Activated T-cell treated with anti-CD3 and anti-CD28 coated beads, Interleukin-2, amount 50 U/mL, for 48 hours (primary cell): ENCODE results near the gene SNX6.
"Not testable (repeated sequence)": the region's sequence is repeated elsewhere in the genome, so short reads cannot be mapped to it uniquely, and the experiment has no call there.

Experiments used
- DNase-seq, 2 experiments: peaks; one replicate each; pipeline ENCODE4 v3.0.0-alpha.2; 2020

Gene SNX6

GRCh38 chr14:34629657-34630529, at the start of gene SNX6:
Gene SNX6, minus strand, starts transcription at chr14:34630148. Its CDS starts 32 bp downstream, at chr14:34630116.
- DNase-seq, result peak; percentile 84 to 89

DNA sequence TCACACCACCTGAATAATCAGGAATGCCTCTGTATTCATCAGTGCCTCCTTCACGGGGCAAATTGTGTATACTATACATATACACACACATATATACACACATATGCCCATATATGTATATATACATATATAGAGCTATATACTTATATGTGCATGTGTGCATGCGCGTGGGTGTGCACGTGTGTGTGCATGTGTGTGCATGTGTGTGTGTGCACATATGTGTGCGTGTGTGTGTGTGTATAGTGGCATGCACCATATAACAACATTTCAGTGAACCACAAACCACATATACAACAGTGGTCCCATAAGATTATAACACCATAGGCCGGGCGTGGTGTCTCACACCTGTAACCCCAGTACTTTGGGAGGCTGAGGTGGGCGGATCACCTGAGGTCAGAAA, 48.8 kb upstream of the SNX6 start:
- DNase-seq, result no peak

- no peak for DNase-seq
These were observed 48.4 kb upstream of the SNX6 start for GRCh38 chr14:34678306-34678705.

DNA sequence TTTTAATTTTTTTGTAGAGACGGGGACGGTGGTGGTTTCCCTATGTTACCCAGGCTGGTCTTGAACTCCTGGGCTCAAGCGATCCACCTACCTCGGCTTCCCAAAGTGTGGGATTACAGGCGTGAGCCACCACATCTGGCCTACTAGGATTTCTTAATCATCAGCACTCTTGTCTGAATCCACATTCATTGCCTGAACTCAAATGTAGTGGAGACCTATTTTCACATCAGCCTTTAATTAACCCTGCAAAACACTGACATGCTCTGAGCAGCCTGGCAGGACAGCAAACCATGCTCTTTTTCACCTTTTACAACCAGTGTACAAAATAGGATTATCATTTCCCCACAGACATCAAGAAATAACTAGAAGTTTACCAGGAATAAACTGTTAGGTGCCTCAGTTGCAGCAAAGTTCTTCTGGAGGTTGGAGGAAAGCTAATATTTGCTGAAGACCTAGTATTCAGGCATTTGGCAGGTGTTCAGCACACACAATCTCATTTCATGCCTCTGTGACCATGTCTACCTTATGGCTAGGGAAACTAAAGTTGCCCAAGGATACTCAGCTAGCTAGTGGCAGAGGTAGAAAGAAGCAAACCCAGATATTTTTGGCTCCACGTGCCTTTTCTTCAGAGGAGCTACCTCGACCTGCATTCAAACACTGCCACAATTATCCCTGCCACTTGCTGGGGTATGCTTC, 46.7 kb upstream of the SNX6 start:
- DNase-seq, result no peak

GRCh38 chr14:34673702-34674101, 43.8 kb upstream of the SNX6 start:
- no peak for DNase-seq

DNA sequence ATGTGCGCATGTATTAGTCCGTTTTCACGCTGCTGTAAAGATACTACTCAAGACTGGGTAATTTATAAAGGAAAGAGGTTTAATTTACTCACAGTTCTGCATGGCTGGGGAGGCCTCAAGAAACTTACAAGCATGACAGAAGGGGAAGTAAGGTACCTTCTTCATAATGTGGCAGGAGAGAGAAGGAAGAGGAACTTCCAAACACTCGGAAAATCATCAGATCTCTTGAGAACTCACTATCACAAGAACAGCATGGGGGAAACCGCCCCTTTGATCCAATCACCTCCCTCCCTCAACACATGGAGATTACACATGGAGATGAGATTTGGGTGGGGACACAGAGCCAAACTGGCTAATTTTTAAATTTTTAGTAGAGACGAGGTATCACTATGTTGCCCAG, 41.8 kb upstream of the SNX6 start:
- no peak for DNase-seq

- no peak for DNase-seq
These were observed 38.2 kb upstream of the SNX6 start for GRCh38 chr14:34668111-34668510.

DNA sequence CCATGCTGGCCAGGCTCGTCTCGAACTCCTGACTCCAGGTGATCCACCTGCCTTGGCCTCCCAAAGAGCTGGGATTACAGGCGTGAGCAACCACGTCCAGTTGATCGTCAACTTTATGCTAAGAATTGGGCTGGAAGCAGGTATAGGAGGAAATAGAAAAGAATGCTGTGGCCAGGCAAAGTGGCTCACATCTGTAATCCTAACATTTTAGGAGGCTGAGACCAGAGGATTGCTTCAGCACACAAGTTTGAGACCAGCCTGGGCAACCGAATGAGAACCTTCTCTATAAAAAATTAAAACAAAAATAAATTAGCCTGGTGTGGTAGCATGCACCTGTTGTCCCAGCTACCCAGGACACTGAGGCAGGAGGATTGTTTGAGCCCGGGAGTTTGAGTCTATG, 37.1 kb upstream of the SNX6 start:
- DNase-seq, result no peak

DNA sequence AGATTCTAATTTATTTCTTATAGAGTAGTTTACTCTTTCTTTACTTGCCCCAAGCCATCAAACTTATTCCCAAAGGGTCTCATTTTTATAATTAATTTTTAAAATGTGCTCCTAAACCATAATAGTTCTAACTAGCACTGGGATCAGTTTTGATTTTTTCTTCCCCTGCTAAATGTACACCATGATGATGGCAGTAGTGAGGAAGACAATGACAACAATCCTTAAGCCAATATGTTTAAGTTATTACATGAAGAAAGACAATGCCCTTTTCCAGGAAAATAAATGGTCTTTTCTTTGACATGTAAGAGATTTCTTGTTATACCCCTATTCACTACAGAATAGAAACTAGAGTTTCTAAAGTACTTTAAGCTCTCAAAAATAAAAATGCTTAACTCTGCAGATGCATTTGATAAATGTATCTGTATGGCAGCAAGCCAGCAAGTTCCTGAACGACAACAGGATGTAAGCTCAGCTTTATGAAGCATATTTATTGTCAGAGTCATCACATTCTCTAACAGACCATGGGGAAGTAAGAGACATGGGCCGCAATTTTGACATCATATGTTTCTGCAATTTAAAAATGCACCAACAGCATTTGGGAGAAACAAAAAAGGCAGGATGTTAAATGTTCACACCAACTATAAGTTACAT, 36.0 kb upstream of the SNX6 start:
- no peak for DNase-seq

- no peak for DNase-seq
These were observed 32.7 kb upstream of the SNX6 start for GRCh38 chr14:34662561-34663088.

- no peak for DNase-seq
These were observed 30.8 kb upstream of the SNX6 start for GRCh38 chr14:34660796-34661195.

DNA sequence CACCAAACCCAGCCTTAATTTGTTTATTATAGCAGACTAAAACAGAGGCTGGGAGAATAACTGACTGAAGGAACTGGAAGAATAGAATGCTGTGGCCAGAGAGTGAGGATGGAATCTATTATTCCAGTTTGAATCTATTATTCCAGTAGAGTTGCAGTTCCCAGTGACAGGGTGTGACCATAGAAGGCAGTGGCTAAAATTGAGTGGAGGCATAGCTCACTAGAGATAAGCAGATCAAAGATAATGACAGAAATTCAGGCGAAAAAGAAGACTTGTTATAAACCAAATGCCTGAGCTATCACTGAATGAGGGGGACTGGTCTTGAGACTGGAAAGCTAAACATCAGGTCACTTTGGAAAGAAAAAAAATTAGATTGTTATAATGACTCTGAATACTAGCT, 26.0 kb upstream of the SNX6 start:
- no peak for DNase-seq

DNA sequence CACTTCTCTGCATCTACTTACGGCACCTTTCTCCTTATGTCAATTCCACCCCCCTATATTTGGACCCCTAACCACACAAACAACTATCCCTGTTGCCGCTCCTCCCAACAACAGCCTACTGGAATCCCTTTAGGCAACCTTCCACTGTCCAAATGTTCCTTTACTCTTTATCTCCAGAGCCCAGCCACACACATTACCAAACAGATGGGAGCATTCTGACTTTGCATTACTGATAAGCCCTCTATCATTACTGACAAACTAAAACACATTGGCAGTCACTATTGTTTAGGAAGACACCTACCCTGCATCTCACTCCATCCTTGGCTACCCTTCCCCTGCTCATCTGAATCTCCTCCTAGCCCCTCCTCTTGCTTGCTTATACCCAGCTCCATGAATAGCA, 23.1 kb upstream of the SNX6 start:
- not testable (repeated sequence) for DNase-seq

DNA sequence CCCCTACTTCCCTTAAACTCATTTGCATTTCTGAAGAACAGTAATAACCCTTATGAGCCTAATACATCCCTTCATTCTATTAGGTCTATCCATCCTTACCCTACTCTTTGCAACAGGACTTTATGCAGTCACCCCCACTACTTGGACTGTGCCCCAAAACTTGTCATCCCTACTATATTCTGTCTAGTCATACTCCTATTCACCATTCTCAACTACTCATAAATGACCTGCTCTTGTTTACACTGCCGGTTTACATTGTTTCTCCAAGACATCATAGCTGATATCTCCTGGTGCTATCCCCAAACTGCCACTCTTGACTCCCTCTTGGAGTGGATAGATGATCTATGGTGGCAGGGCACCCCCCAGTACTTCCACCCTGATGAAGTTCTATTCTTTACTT, 22.4 kb upstream of the SNX6 start:
- not testable (repeated sequence) for DNase-seq

DNA sequence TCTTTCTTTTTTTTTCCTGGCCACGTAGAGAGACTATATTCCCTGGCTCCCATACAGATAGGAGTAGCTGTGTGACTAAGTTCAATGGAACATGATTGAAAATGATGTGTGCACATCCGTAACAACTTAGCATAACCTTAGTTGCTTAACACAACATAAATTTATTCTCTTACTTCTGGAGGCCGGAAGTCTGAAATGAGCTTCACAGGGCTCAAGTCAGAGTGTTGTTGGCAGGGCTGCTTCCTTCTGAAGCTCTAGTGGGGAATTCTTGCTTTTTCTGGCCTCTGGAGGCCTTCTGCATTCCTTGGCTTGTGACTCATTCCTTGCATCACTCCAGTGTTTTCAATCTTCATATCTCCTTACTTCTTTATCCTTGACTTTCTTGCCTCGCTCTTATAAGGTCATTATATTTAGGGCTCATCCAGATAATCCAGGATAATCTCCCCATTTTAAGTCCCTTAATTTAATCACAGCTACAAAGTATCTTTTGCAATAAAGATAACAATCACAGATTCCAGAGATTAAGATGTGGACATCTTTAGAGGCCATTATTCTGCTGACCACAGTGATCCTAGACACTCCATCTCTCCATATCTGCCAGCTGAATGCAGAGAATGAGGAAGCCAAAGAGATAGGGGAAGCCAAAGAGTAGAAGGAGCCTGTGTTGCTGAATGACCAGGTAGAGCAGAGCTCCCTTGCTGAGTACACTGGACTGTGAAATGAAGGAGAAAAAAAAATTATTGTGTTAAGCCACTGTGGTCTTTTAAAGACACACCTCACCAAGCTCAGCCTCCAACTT, 21.0 kb upstream of the SNX6 start:
- no peak for DNase-seq

GRCh38 chr14:34650006-34650405, 20.1 kb upstream of the SNX6 start:
- not testable (repeated sequence) for DNase-seq

- no peak for DNase-seq
These were observed 19.4 kb upstream of the SNX6 start for GRCh38 chr14:34649344-34649743.

- no peak for DNase-seq
These were observed 16.8 kb upstream of the SNX6 start for GRCh38 chr14:34646570-34647255.

GRCh38 chr14:34643361-34643760, 13.4 kb upstream of the SNX6 start:
- DNase-seq, result no peak

GRCh38 chr14:34642595-34642994, 12.6 kb upstream of the SNX6 start:
- DNase-seq, result no peak

DNA sequence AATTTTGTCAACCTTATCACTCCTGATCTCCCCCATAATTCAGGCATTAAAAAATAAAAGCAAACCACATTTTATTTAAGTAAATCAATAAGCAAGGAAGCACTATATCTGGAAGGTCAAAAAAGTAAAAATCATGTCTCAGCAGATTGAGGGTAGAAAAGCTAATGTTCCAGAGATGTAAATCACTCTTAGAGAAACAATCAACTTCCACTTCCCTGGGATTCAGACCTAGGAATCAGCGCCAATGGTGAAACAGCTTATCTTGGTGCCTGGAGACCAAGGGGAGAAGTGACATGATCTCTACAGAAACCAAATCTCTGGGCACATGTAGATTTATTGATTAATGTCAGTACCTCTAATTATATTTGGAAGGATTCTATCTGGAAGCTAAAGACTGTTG, 10.9 kb upstream of the SNX6 start:
- DNase-seq, result no peak

DNA sequence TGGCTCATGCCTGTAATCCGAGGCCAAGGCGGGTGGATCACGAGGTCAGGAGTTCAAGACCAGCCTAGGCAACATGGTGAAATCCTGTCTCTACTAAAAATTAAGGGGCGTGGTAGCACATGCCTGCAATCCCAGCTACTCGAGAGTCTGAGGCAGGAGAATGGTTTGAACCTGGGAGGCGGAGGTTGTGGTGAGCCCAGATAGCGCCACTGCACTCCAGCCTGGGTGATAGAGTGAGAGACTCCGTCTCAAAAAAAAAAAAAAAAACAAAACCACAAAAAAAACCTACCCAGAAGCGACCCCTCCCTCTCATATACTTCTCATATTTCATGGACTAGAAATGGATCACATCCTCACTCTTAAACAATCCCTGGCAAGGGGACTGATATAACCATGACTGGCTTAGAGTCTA, 4.4 kb upstream of the SNX6 start:
- DNase-seq, result not testable (repeated sequence)
